GM18505 (cell line): ENCODE results near the gene NEU2.

Experiments
- ATAC-seq: cut with Tn5 transposase; IDR thresholded peaks from one replicate; pipeline ENCODE4 v1.9.1; 2021; ENCODE audit not compliant: unreplicated experiment
- POLR2A ChIP-seq: IDR thresholded peaks from 4 replicates; pipeline ENCODE4 v1.6.1; 2011; ENCODE audit warnings: borderline replicate concordance; ENCODE audit not compliant: insufficient read depth, insufficient read length; ENCODE audit errors: extremely low read depth

The NEU2 gene

GRCh38 chr2:233032551-233033320 lies at the start of gene NEU2:
Gene NEU2, plus strand, starts transcription at chr2:233032672. Its CDS starts 0 bp downstream, at chr2:233032672.
- TF ChIP-seq POLR2A: no peak
- no peak for ATAC-seq

GRCh38 chr2:232982926-232983668 lies 49.4 kb upstream of the NEU2 start:
- no peak for TF ChIP-seq POLR2A
- ATAC-seq: no peak

- no peak for ATAC-seq
Observed at GRCh38 chr2:232983669-232984140, 48.8 kb upstream of the NEU2 start.

GRCh38 chr2:232984451-232985207 lies 47.8 kb upstream of the NEU2 start:
- TF ChIP-seq POLR2A: no peak
- no peak for ATAC-seq

More at GRCh38 chr2:232983669-232984140, 48.8 kb upstream of the NEU2 start:
- no peak for TF ChIP-seq POLR2A

- no peak for ATAC-seq
- TF ChIP-seq POLR2A: no peak
Observed at GRCh38 chr2:232986155-232986554, 46.3 kb upstream of the NEU2 start.

GRCh38 chr2:232993231-232993821 lies 39.1 kb upstream of the NEU2 start:
- no peak for ATAC-seq
- no peak for TF ChIP-seq POLR2A

- no peak for TF ChIP-seq POLR2A
- ATAC-seq: no peak
Observed at GRCh38 chr2:232994446-232994845, 38.0 kb upstream of the NEU2 start.

GRCh38 chr2:232997749-232998665 lies 34.5 kb upstream of the NEU2 start:
- TF ChIP-seq POLR2A: no peak
- ATAC-seq: no peak

GRCh38 chr2:232998666-232998985 lies 33.8 kb upstream of the NEU2 start:
- no peak for ATAC-seq
- TF ChIP-seq POLR2A: no peak

- TF ChIP-seq POLR2A: no peak
- ATAC-seq: no peak
Observed at GRCh38 chr2:232999354-232999753, 33.1 kb upstream of the NEU2 start.

GRCh38 chr2:233000886-233001750 lies 31.4 kb upstream of the NEU2 start:
- no peak for TF ChIP-seq POLR2A
- no peak for ATAC-seq
